Neural crest cell (in vitro differentiated cells): ENCODE data around the gene TUBB2B. TPM values are rescaled to one million over a fixed set of nuclear protein-coding genes. Genes with fewer than 3 reads are reported as not detected.
"Not testable (repeated sequence)": the region's sequence is repeated elsewhere in the genome, so short reads cannot be mapped to it uniquely, and the experiment has no call there.

Experiments used
- DNase-seq: peaks from one replicate; pipeline ENCODE4 v3.0.0; 2021; ENCODE audit warnings: low read depth, mixed read lengths, low spot score
- H3K27ac Mint-ChIP-seq: one replicate; pipeline ENCODE4 v1.8.0; 2021; ENCODE audit warnings: mild to moderate bottlenecking, mixed read lengths; ENCODE audit not compliant: unreplicated experiment
- H3K27me3 Mint-ChIP-seq: 2 replicates; pipeline ENCODE4 v1.8.0; 2021; ENCODE audit warnings: low read depth, mild to moderate bottlenecking, mixed read lengths
- H3K36me3 Mint-ChIP-seq: 2 replicates; pipeline ENCODE4 v1.8.0; 2021; ENCODE audit warnings: low read depth, mild to moderate bottlenecking, mixed read lengths
- H3K4me1 Mint-ChIP-seq: 2 replicates; pipeline ENCODE4 v1.8.0; 2021; ENCODE audit warnings: mixed read lengths
- H3K4me3 Mint-ChIP-seq: one replicate; pipeline ENCODE4 v1.8.0; 2021; ENCODE audit warnings: mild to moderate bottlenecking, mixed read lengths
- H3K9me3 Mint-ChIP-seq: 2 replicates; pipeline ENCODE4 v1.8.0; 2021; ENCODE audit warnings: mixed read lengths
- total RNA-seq: library from RNA; stranded (reverse); gene quantifications from 2 replicates; pipeline ENCODE4 v1.2.1, GENCODE V29; 2021
- TF ChIP-seq, protein P1 (sequence below): fragments of 200-600 bp; sonication (generic); conservative IDR thresholded peaks from 2 replicates; pipeline ENCODE4 v1.5.0; 2021; ENCODE audit warnings: antibody characterized with exemption, mild to moderate bottlenecking

Gene TUBB2B
- total RNA-seq, 1 donor from 2014 or later: 665 TPM

DNA sequence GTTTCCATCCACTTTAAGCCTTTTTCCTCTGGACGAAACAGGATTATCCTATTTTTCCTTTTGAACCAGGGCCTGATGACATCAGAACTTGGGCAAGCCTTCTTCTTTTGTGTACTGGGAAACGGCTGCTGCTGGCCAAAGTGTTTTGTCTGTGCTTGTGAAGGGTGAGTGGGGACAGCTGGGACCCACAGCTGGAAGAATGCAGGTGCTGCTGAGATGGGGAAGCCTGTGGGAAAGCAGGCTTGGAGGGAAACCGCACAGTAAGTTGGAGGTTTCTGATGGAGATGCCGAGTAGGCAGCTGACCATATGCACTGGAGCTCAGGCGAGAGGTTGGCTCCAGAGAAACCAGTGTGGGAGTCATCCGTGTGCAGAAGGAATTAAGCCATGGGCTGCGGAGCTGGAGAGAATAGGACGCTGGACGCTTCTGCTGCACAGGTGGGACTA lies 22.8 kb upstream of the TUBB2B start:
- peaks cover 3% of the 10 kb centered on the region for H3K9me3 Mint-ChIP-seq
- H3K4me1 Mint-ChIP-seq: peaks cover 54% of the 10 kb centered on the region
- H3K27ac Mint-ChIP-seq: peak overlapping the region; percentile 81
- H3K36me3 Mint-ChIP-seq: peaks cover 14% of the 10 kb centered on the region
- TF ChIP-seq, protein P1, sequence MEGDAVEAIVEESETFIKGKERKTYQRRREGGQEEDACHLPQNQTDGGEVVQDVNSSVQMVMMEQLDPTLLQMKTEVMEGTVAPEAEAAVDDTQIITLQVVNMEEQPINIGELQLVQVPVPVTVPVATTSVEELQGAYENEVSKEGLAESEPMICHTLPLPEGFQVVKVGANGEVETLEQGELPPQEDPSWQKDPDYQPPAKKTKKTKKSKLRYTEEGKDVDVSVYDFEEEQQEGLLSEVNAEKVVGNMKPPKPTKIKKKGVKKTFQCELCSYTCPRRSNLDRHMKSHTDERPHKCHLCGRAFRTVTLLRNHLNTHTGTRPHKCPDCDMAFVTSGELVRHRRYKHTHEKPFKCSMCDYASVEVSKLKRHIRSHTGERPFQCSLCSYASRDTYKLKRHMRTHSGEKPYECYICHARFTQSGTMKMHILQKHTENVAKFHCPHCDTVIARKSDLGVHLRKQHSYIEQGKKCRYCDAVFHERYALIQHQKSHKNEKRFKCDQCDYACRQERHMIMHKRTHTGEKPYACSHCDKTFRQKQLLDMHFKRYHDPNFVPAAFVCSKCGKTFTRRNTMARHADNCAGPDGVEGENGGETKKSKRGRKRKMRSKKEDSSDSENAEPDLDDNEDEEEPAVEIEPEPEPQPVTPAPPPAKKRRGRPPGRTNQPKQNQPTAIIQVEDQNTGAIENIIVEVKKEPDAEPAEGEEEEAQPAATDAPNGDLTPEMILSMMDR: no peak
- peaks cover 3% of the 10 kb centered on the region for H3K27me3 Mint-ChIP-seq
- peak overlapping the region; percentile 52 for H3K4me3 Mint-ChIP-seq
- DNase-seq: no peak

DNA sequence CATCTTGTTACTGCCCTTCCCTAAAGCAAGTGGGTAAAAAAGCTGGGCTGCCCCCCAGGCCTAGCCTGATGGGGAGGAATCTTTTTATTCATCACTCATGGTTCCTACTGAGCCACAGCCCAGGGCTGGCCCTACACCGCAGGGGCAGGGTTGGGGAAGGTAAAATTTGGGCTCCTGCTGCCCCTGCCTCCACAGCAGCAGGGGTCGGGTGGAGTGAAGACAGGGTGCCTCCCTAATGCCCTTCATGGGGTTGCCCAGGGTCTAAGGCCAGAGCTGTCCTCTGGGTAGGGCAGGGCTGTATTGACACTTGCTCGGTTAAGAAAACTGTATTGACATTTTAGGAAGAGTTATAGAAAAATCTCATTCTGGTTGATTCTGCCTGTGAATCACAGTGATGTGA lies 22.4 kb upstream of the TUBB2B start:
- Mint-ChIP-seq H3K36me3 (peaks cover 10% of the 10 kb centered on the region), H3K27me3 (peaks cover 3% of the 10 kb centered on the region), H3K4me3 (peak overlapping the region; percentile 52), H3K27ac (no peak overlapping the region), H3K4me1 (peaks cover 56% of the 10 kb centered on the region), H3K9me3 (peaks cover 3% of the 10 kb centered on the region)
- no peak for DNase-seq
- TF ChIP-seq, protein P1: no peak

DNA sequence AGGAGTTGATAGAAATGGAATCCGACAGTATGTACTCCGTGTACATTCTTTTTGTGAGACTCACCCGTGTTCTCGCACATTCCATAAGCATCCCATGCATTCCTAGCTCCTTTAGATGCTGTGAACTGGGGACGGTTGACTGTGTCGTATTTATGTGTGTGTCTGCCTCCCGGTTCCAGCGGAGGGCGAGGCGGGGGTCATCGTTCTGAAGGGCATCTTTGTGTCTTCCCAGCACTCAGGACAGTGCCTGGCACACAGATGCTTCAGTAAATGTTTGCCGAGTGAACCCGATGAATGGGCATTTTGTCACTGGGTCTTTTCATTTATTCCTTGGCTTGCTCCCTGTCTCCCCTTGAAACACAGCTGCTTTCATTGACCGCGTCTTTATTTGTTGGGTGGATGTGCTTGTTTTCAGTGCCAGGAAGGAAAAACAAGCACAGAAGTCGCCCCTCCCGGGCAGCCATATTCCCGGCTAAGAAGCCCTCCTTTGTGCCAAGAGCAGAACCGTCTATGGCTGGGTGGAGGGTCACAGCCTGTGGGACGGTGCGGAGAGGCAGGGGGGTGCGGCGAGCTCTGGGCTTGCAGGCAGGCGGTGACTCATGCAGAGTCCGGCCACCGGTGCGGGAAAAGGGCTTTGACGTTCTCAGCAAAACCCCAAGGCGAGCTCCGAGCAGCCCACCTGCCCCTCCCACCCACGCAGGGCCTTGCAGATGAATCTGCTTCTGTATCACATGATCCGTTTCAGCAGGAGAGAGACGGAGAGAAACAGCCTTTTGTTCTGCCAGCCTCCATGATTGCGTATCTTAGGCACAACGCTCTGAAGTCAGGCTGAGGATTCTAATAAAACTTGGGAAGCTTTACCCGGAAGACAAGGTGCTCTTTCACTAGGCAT lies 20.0 kb upstream of the TUBB2B start:
- H3K4me3 Mint-ChIP-seq: peak overlapping the region; percentile 70
- peaks cover 63% of the 10 kb centered on the region for H3K4me1 Mint-ChIP-seq
- H3K9me3 Mint-ChIP-seq: no peaks in the 10 kb centered on the region
- TF ChIP-seq, protein P1: no peak
- peaks cover 3% of the 10 kb centered on the region for H3K27me3 Mint-ChIP-seq
- peak; percentile 68 for DNase-seq
- H3K27ac Mint-ChIP-seq: peak overlapping the region; percentile 97
- peaks cover 11% of the 10 kb centered on the region for H3K36me3 Mint-ChIP-seq

DNA sequence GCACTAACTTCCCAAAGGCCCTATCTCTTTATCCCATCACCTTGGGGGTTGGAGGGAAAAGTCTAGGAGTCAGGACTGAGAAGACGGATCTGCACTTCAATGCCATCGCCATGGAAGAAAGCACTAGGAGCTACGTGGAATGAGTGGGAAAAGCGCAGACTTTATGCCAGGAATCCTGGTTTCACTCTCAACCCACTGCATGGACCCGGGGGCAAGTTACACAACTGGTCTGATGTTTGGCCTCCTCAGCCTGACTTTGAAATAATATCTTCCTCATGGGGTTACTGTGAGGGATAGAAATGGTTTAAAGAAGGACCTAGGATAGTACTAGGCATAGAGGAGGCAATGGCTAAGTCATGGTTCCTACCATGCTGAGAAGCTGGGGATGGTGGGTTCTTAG lies 17.8 kb upstream of the TUBB2B start:
- Mint-ChIP-seq H3K9me3 (no peaks in the 10 kb centered on the region), H3K4me1 (peaks cover 57% of the 10 kb centered on the region), H3K4me3 (no peak overlapping the region), H3K27me3 (no peaks in the 10 kb centered on the region), H3K27ac (no peak overlapping the region), H3K36me3 (peaks cover 12% of the 10 kb centered on the region)
- TF ChIP-seq, protein P1: no peak
- DNase-seq: no peak

DNA sequence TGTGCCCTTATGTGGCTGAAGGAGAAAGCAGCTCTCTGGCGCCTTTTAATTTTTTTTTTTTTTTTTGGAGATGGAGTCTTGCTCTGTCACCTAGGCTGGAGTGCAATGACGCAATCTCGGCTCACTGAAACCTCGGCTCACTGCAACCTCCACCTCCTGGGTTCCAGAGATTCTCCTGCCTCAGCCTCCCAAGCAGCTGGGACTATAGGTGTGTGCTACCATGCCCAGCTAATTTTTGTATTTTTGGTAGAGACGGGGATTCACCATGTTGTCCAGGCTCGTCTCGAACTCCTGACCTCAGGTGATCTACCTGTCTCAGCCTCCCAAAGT lies 17.3 kb upstream of the TUBB2B start:
- H3K27ac Mint-ChIP-seq, DNase-seq, H3K27me3 Mint-ChIP-seq, H3K4me3 Mint-ChIP-seq, H3K9me3 Mint-ChIP-seq: not testable (repeated sequence)
- Mint-ChIP-seq H3K36me3 (peaks cover 12% of the 10 kb centered on the region), H3K4me1 (peaks cover 57% of the 10 kb centered on the region)
